GM12878 (cell line): ENCODE measurements around the gene TP73. TPM values are rescaled to one million over a fixed set of nuclear protein-coding genes. Genes with fewer than 3 reads are reported as not detected.

ENCODE experiments used
- FOXM1 ChIP-seq: IDR thresholded peaks from 2 replicates; pipeline ENCODE4 v1.6.1; 2012; ENCODE audit warnings: low read depth, mild to moderate bottlenecking, inconsistent platforms, low read length, moderate library complexity
- NBN ChIP-seq: fragments of 450-650 bp; IDR thresholded peaks from 2 replicates; pipeline ENCODE4 v1.6.1; 2016
- polyA plus RNA-seq, 11 experiments: library from polyadenylated mRNA; depleted of rRNA in 4 of 11; unstranded in 6 of 11; stranded (reverse) in 5 of 11; fragments of >200 nt; fragmentation: Nextera tagmentation in 4 of 11; fragmentation: Illumina TruSeq in 1 of 11; extraction: Ambion mirVana in 4 of 11; extraction: Trizol in 1 of 11; gene quantifications; 1 replicate in 1 of 11; 2 replicates in 10 of 11; pipeline versions ENCODE4 v1.2.1 to v1.2.3, GENCODE V29; 2011 to 2016; ENCODE audit warnings: inconsistent platforms in 2 of 11, missing spikeins in 2 of 11, low read depth in 1 of 11
- total RNA-seq, 4 experiments: library from RNA; depleted of rRNA in 3 of 4; stranded (reverse); fragments of >200 nt in 3 of 4; fragmentation: Illumina TruSeq in 1 of 4; extraction: Trizol in 1 of 4; gene quantifications; 2 replicates each; pipeline versions ENCODE4 v1.2.1 to v1.2.3, GENCODE V29; 2013 to 2021
- TF ChIP-seq, protein P1 (sequence below): fragments of 450-650 bp; IDR thresholded peaks from 2 replicates; pipeline ENCODE4 v1.6.1; 2017; ENCODE audit warnings: mild to moderate bottlenecking, moderate library complexity
- TF ChIP-seq, protein P2 (sequence below): fragments of 450-650 bp; IDR thresholded peaks from 2 replicates; pipeline ENCODE4 v1.6.1; 2017; ENCODE audit warnings: mild to moderate bottlenecking, low read depth, inconsistent platforms; ENCODE audit not compliant: poor library complexity, severe bottlenecking

The TP73 gene
- total and polyA plus RNA-seq, 10 of the 15 experiments (the other 5 are each of a cell fraction or from before 2014, with no cell fraction given) = 0.08 to 54.2 (median 14.9) TPM

- TF ChIP-seq, protein P1, sequence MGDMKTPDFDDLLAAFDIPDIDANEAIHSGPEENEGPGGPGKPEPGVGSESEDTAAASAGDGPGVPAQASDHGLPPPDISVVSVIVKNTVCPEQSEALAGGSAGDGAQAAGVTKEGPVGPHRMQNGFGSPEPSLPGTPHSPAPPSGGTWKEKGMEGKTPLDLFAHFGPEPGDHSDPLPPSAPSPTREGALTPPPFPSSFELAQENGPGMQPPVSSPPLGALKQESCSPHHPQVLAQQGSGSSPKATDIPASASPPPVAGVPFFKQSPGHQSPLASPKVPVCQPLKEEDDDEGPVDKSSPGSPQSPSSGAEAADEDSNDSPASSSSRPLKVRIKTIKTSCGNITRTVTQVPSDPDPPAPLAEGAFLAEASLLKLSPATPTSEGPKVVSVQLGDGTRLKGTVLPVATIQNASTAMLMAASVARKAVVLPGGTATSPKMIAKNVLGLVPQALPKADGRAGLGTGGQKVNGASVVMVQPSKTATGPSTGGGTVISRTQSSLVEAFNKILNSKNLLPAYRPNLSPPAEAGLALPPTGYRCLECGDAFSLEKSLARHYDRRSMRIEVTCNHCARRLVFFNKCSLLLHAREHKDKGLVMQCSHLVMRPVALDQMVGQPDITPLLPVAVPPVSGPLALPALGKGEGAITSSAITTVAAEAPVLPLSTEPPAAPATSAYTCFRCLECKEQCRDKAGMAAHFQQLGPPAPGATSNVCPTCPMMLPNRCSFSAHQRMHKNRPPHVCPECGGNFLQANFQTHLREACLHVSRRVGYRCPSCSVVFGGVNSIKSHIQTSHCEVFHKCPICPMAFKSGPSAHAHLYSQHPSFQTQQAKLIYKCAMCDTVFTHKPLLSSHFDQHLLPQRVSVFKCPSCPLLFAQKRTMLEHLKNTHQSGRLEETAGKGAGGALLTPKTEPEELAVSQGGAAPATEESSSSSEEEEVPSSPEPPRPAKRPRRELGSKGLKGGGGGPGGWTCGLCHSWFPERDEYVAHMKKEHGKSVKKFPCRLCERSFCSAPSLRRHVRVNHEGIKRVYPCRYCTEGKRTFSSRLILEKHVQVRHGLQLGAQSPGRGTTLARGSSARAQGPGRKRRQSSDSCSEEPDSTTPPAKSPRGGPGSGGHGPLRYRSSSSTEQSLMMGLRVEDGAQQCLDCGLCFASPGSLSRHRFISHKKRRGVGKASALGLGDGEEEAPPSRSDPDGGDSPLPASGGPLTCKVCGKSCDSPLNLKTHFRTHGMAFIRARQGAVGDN = peak; percentile 48; the same call in 1 of the 2 replicates
- TF ChIP-seq NBN (0 out of 2 replicates have a peak, but pooled peaks have one; percentile 13), FOXM1 (no peak)
- TF ChIP-seq, protein P2, sequence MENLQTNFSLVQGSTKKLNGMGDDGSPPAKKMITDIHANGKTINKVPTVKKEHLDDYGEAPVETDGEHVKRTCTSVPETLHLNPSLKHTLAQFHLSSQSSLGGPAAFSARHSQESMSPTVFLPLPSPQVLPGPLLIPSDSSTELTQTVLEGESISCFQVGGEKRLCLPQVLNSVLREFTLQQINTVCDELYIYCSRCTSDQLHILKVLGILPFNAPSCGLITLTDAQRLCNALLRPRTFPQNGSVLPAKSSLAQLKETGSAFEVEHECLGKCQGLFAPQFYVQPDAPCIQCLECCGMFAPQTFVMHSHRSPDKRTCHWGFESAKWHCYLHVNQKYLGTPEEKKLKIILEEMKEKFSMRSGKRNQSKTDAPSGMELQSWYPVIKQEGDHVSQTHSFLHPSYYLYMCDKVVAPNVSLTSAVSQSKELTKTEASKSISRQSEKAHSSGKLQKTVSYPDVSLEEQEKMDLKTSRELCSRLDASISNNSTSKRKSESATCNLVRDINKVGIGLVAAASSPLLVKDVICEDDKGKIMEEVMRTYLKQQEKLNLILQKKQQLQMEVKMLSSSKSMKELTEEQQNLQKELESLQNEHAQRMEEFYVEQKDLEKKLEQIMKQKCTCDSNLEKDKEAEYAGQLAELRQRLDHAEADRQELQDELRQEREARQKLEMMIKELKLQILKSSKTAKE = no peak
Observed at GRCh38 chr1:3663999-3664699, 11.8 kb downstream of the TP73 start (continued).
